Osteocyte (in vitro differentiated cells): ENCODE data around the gene UAP1. TPM values are rescaled to one million over a fixed set of nuclear protein-coding genes. Genes with fewer than 3 reads are reported as not detected.
A peak's percentile ranks its signal among the peaks of the same experiment; 100 is the strongest.

ENCODE experiments used
- DNase-seq: peaks from one replicate; pipeline ENCODE4 v3.0.0; 2021; ENCODE audit warnings: mixed read lengths; ENCODE audit not compliant: unreplicated experiment; ENCODE audit errors: extremely low spot score
- H3K27ac Mint-ChIP-seq: one replicate; pipeline ENCODE4 v1.8.0; 2021; ENCODE audit warnings: mild to moderate bottlenecking, mixed read lengths; ENCODE audit not compliant: unreplicated experiment
- H3K27me3 Mint-ChIP-seq: one replicate; pipeline ENCODE4 v1.8.0; 2021; ENCODE audit warnings: mixed read lengths; ENCODE audit not compliant: unreplicated experiment
- H3K36me3 Mint-ChIP-seq: one replicate; pipeline ENCODE4 v1.8.0; 2021; ENCODE audit warnings: mixed read lengths; ENCODE audit not compliant: unreplicated experiment
- H3K4me1 Mint-ChIP-seq: one replicate; pipeline ENCODE4 v1.8.0; 2021; ENCODE audit warnings: mixed read lengths; ENCODE audit not compliant: unreplicated experiment
- H3K4me3 Mint-ChIP-seq: one replicate; pipeline ENCODE4 v1.8.0; 2021; ENCODE audit warnings: mild to moderate bottlenecking, moderate library complexity, mixed read lengths; ENCODE audit not compliant: unreplicated experiment
- H3K9me3 Mint-ChIP-seq: one replicate; pipeline ENCODE4 v1.8.0; 2021; ENCODE audit warnings: mixed read lengths; ENCODE audit not compliant: unreplicated experiment
- CTCF ChIP-seq: fragments of 200-600 bp; sonication (generic); IDR thresholded peaks from 2 replicates; pipeline ENCODE4 v1.5.0; 2021; ENCODE audit warnings: antibody characterized with exemption, mild to moderate bottlenecking, moderate library complexity
- long read RNA-seq: library from polyadenylated mRNA; unstranded; transcript quantifications from one replicate; pipeline ENCODE4 v2.0.0, GENCODE V29; 2021
- total RNA-seq: library from RNA; stranded (reverse); gene quantifications from 2 replicates; pipeline ENCODE4 v1.2.1, GENCODE V29; 2021

UAP1 gene
- 30.7 and 31.6 TPM in 2 replicates for total RNA-seq
- long read RNA-seq, transcript UAP1-204 (10 exons, 2,294 nt) = minor isoform, 17 of 128 reads
- long read RNA-seq, transcript UAP1-201 (11 exons, 2,377 nt) = major isoform, 75 of 128 reads
- long read RNA-seq, partial matches to known transcripts = 4 of 128 reads
- long read RNA-seq, other reads (novel, unspliced or antisense) = 30 of 128 reads

DNA sequence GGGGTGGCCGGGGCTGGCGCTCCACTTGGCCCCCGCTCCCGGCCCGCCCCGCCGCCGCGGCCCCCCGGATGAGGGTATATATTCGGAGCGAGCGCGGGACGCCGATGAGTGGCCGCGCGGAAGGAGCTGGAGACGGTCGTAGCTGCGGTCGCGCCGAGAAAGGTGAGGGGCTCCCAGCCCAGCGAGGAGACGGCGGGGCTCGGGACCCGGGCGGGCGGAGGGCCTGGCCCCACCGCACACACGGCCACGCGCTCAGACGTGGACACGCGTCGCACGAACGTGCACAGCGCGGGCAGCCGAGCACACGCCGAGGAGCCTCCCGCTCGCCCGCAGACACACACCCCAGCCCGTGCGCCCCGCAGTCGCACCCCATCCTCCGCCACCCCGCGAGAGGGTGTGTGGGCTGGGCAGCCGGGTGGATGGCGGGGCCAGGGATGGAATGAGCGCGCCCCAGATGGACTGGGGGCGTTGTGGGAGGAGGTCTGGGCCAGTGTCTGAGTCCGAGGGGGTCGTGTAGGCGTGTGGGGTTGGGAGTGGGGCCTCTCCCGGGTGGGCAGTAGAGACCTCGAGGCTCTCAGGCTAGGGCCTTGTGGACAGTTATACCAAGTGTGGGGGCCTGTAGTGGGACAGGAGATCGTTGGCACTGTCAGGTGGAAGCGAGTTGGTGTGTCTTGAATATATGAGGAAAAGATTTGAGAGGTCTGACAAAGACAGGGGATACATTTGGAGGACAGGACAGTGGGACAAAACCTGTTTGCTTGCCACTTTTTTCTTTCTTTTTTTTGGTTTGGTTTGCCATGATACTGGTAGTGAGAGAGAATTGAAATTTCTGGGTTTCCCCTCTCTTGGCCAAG is at the start of gene UAP1:
UAP1 (plus strand) TSS at position 107 of the 854 bp plus-strand sequence. CDS start 4,347 bp downstream, outside the sequence.
- peak within 1 kb of the TSS; percentile 90 for H3K4me3 Mint-ChIP-seq
- H3K27me3 Mint-ChIP-seq = no peaks in the 10 kb centered on the region
- H3K9me3 Mint-ChIP-seq = no peaks in the 10 kb centered on the region
- peaks cover 42% of the 10 kb centered on the region for H3K4me1 Mint-ChIP-seq
- peaks cover under 1% of the 10 kb centered on the region for H3K36me3 Mint-ChIP-seq
- TF ChIP-seq CTCF = no peak
- H3K27ac Mint-ChIP-seq = peak within 1 kb of the TSS; percentile 97
- no peak for DNase-seq

DNA sequence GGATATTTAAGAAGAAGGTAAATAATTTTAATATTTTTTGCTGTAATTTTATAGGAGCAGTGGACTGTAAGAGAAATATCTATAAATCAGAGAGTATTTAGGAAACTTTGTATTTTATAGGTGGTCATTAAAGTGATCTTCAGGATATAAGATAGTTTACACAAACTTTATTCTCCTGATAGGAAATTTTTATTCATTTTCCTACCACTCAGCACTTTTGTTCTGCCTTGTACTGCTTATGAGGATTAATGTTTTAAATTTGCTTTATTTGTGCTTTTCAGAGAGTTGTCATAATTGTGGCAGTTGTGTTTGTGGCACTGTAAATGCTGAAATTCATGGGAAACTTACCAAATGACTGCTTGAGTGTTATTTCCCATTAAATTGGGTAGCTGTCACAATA is 34.2 kb upstream of the UAP1 start:
- no peak overlapping the region for H3K4me3 Mint-ChIP-seq
- no peak overlapping the region for H3K27ac Mint-ChIP-seq
- no peak for TF ChIP-seq CTCF
- no peaks in the 10 kb centered on the region for H3K27me3 Mint-ChIP-seq
- peaks cover 24% of the 10 kb centered on the region for H3K36me3 Mint-ChIP-seq
- no peak for DNase-seq
- H3K9me3 Mint-ChIP-seq = no peaks in the 10 kb centered on the region
- no peaks in the 10 kb centered on the region for H3K4me1 Mint-ChIP-seq

DNA sequence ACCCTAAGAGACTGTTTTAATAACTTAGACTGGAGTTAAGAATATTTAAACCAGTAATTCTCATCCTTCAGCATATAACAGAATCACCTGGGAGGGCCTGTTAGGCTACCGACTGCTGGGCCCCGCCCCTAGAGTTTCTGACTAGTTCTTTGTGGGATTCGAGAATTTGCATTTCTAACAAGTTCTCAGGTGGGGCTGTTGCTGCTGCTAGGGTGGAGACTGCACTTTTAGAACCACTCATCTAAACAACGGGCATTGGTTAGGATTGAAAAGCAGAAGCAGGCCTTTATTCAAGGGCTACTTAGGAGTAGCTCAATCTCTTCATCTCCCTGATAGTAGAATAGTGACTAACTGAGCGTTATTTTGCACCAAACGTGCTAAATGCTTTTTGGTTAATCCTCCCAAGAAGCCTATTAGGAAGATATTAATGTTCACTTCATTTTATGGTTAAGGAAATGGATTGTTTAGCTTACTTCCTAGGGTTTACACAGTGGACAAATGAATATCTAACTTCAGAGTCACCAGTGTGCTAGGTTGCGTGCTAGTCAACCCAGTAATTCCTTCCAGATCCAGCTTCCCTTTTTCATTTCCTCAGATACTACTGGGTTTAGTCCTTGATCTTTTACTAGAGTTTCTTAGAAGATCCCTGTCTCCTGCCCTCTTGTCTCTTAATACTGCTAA is 31.1 kb upstream of the UAP1 start:
- H3K27me3 Mint-ChIP-seq = no peaks in the 10 kb centered on the region
- H3K9me3 Mint-ChIP-seq = no peaks in the 10 kb centered on the region
- TF ChIP-seq CTCF = no peak
- H3K4me3 Mint-ChIP-seq = no peak overlapping the region
- H3K27ac Mint-ChIP-seq = no peak overlapping the region
- no peak for DNase-seq
- peaks cover 7% of the 10 kb centered on the region for H3K36me3 Mint-ChIP-seq
- H3K4me1 Mint-ChIP-seq = peaks cover 2% of the 10 kb centered on the region

DNA sequence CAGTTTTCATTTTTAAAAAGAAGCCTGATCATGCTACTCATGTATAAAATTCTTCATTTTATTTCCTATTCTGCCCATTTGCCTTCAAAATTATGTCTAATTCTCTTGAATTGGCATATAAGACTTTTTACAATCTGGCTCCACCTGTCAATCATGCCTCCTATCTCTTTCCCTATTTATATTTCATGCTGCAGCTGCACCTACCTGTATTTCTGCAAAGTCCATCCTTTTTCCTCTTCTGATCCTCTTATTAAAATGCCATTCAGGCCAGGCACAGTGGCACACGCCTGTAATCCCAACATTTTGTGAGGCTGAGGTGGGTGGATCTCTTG is 30.6 kb upstream of the UAP1 start:
- no peak for DNase-seq
- Mint-ChIP-seq H3K4me1 (peaks cover 4% of the 10 kb centered on the region), H3K36me3 (peaks cover 7% of the 10 kb centered on the region), H3K4me3 (no peak overlapping the region), H3K27me3 (no peaks in the 10 kb centered on the region), H3K9me3 (no peaks in the 10 kb centered on the region), H3K27ac (no peak overlapping the region)
- no peak for TF ChIP-seq CTCF

DNA sequence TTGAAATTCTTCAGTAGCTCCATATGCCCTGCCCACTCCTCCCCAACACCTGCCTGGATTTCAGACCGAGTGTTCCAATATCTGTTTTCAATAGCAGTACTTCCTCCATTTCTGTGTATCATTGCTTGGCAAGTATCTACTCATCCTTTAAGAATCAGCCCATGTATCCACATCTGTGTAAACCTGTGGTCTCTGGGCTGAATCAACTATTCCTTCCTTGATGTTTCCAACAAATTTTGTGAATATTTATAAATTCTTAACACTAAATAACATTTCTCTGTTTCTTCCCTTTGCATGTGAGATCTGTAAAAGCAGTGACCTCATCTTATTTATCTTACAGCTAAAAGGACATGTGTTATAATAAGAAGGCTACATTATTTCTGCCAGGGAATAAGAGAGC is 26.0 kb upstream of the UAP1 start:
- H3K27ac Mint-ChIP-seq = no peak overlapping the region
- H3K27me3 Mint-ChIP-seq = no peaks in the 10 kb centered on the region
- no peak for DNase-seq
- no peak for TF ChIP-seq CTCF
- no peaks in the 10 kb centered on the region for H3K36me3 Mint-ChIP-seq
- H3K4me1 Mint-ChIP-seq = peaks cover 13% of the 10 kb centered on the region
- no peak overlapping the region for H3K4me3 Mint-ChIP-seq
- no peaks in the 10 kb centered on the region for H3K9me3 Mint-ChIP-seq
